Activated CD4-positive, alpha-beta T cell treated with anti-CD3 and anti-CD28 coated beads, Interleukin-2, amount 50 U/mL, for 16 hours (primary cell): ENCODE data around the gene P4HTM.

Source experiments
- DNase-seq: peaks from one replicate; pipeline ENCODE4 v3.0.0-alpha.2; 2020

P4HTM gene

DNA sequence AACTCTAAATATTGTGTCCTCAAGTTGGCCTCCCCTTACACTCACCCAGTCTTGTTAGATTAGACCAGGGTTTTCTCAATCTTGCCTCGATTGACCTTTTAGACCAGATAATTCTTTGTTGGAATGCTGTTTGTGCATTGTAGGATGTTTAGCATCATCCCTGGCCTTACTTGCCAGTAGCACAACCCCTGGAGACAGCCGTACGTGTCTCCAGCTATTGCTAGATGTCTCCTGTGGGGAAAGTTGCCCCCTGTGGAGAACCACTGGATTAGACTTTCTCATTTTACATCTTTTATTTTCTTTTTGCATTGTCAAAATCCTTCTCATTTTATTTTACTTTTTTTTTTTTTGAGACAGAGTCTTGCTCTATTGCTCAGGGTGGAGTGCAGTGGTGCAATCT is 19.4 kb downstream of the P4HTM start:
- no peak for DNase-seq

DNA sequence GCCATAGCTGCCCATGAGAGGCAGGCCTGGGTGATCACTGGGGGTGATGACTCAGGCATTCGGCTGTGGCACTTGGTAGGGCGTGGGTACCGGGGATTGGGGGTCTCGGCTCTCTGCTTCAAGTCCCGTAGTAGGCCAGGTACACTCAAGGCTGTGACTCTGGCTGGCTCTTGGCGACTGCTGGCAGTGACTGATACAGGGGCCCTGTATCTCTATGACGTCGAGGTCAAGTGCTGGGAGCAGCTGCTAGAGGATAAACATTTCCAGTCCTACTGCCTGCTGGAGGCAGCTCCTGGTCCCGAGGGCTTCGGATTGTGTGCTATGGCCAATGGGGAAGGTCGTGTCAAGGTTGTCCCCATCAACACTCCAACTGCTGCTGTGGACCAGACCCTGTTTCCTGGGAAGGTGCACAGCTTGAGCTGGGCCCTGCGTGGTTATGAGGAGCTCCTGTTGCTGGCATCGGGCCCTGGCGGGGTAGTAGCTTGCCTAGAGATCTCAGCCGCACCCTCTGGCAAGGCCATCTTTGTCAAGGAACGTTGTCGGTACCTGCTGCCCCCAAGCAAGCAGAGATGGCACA is 22.5 kb downstream of the P4HTM start:
- no peak for DNase-seq

DNA sequence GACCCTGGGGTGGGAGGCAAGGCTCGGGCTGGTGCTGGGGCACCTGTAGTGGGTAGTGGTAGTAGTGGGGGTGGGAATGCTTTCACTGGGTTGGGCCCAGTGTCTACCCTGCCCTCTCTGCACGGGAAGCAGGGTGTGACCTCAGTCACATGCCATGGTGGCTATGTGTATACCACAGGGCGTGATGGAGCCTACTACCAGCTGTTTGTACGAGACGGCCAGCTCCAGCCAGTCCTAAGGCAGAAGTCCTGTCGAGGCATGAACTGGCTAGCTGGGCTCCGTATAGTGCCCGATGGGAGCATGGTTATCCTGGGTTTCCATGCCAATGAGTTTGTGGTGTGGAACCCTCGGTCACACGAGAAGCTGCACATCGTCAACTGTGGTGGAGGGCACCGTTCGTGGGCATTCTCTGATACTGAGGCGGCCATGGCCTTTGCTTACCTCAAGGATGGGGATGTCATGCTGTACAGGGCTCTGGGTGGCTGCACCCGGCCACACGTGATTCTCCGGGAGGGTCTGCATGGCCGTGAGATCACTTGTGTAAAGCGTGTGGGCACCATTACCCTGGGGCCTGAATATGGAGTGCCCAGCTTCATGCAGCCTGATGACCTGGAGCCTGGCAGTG is 23.2 kb downstream of the P4HTM start:
- DNase-seq: no peak

DNA sequence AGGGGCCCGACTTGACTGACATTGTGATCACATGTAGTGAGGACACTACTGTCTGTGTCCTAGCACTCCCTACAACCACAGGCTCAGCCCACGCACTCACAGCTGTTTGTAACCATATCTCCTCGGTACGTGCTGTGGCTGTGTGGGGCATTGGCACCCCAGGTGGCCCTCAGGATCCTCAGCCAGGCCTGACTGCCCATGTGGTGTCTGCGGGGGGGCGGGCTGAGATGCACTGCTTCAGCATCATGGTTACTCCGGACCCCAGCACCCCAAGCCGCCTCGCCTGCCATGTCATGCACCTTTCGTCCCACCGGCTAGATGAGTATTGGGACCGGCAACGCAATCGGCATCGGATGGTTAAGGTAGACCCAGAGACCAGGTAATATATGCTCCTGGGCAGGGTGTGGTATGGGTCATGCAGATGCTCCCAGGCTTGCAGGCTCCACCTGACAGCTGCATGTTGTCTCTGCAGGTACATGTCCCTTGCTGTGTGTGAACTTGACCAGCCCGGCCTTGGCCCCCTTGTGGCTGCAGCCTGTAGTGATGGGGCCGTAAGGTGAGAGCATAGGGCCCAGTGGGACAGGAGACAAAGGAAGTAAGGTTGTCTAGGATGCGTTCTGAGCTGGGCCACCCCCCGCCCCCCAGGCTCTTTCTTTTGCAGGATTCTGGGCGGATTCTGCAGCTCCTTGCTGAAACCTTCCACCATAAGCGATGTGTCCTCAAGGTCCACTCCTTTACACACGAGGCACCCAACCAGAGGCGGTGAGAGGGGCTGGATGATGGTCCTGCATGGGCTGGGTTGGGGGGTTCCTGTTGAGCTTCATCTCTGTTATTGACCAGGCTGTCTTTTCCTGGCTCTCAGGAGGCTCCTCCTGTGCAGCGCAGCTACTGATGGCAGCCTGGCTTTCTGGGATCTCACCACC is 24.0 kb downstream of the P4HTM start:
- DNase-seq: peak; percentile 56

DNA sequence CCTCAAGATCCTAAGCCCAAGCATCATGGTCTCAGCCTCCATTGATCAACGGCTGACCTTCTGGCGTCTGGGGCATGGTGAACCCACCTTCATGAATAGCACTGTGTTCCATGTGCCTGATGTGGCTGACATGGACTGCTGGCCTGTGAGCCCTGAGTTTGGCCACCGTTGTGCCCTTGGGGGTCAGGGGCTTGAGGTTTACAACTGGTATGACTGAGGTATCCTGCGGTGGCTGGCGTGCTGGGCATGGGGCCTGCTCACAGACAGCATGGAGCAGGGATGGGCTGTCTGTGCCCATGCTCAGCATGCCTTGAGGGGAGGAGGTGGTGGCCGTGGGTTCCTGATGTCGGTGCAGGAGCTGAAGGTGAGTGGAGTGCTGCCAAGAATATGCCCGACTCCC is 25.0 kb downstream of the P4HTM start:
- no peak for DNase-seq

DNA sequence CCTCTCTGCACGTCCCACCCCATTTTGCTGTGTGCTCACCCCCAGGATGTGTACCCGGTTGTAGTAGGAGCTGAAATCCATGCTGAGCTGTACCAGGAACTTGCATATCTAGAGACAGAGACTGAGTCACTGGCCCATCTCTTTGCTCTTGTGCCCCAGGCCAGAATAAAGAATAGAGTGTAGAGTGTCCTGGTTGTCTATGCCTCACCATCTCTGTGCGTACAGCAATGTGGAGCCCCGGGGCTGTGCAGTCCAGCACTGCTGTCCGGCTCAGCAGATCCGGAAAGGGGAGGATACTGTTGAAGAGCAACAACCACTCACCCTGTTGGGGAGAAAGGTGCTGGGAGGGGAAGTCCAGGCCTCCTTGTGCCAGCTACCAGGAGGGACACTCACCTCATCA is 25.7 kb downstream of the P4HTM start:
- DNase-seq: no peak

DNA sequence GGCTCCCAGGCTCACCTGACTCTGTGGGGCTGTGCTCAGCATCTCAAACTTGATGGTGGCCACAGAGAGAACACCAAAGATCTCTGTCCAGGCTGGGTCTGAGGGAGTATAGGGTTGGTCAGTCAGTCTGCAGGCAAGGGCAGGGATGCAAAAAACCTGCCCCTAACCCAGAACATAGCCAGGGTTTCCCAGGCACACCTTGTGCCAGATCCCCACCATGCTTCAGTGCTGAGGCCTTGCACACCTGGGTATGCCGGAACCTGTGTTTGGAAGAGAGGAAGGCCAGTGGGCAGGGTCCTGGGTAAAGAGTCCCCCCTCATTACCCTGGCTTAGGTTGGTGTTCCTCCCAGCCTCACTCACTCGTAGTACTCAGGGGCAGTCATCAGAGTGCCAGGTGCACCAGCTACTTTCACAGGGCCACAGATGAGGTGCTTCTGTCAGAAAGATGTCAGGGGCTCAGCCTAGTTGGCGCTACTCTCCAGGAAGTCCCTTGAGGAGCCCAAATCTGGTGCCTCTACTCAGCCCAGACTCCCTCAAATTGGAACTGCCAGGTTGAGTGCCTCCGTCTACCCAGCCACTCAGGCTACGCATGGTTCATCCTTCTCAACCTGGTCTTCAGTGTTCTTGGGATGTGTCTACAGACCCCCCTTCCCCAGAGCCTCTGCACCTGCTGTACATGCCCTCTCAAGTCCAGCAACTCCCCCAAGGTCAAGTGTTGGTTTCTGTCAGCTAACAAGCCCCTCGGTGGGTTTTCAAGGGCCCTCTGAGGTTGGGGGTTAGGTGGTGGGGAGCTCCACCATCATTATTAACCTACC is 26.6 kb downstream of the P4HTM start:
- no peak for DNase-seq

- no peak for DNase-seq
Measured at GRCh38 chr3:49017229-49017970, 27.4 kb downstream of the P4HTM start.

DNA sequence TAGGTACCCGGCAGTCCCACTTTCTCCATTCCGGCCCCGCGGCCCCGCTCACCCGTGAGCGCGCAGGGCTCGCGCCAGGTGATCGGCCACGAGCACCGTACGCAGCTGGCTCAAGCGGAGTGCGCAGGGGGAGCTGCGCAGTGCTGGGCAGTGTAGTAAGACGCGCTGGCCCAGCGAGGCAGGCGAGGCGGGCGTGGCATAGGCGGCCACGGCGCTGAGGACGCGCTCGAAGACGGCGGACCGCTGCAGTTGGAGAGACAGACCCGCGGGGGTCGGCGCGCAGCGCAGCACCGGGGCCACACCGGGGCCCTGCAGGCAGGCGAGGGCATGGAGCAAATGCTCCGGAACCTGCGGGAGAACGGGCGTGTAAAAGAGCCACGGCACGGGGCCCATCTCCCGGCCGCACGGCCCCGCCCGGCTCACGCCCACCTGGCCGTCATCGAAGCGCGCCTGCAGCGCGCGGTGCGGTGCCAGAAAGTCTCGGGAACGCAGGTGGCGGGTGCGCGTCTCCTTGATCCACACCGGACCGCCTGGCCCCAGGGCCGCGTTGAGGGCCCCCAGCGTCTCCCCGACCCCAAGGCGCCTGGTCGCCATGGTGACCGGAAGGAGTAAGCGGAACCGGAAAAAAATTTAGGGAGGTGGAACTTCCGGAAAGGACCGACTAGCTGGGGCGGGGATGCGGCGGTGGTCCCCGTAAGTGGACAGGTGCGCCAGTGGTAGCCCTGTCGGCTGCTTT is 28.1 kb downstream of the P4HTM start, which contains the start of gene DALRD3:
TSS of gene DALRD3 (minus strand) at position 610 of the 736 bp plus-strand sequence. CDS start at position 594, 16 bp downstream.
- DNase-seq: peak; percentile 76

- no peak for DNase-seq
Measured at GRCh38 chr3:49018707-49019006, 28.6 kb downstream of the P4HTM start.

GRCh38 chr3:49019941-49020329 is 29.9 kb downstream of the P4HTM start:
- no peak for DNase-seq

- DNase-seq: peak; percentile 56
Measured at GRCh38 chr3:49020330-49021212, 30.5 kb downstream of the P4HTM start.

DNA sequence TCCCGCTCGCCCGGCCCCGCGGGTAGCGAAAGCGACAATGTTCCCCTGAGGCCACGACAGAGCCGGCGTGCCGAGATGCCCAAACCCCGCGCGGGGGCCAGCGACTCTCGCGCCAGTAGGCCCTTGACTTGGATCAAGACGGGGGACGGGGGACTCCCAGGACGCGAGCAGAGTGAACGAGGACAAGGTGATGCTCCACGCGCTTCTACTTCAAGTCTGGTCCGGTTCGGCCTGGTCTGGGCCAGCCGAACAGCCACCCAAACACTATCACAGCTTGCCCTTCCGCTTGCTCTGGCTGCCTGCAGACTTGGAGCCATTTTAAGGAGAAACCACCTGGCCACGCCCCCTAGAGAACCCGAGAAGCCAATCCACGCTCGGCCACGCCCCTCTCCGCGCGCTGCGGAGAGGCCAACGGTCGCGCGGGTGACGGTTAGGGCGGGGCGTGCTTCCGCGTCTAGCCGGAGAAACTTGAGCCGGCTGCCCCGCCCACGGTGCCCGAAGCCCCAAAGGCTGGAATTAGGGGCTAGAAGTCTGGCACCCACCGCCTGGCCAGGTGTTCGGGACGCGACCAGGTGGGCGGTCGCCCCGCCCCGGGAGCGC is 31.3 kb downstream of the P4HTM start:
- DNase-seq: peak; percentile 99

DNA sequence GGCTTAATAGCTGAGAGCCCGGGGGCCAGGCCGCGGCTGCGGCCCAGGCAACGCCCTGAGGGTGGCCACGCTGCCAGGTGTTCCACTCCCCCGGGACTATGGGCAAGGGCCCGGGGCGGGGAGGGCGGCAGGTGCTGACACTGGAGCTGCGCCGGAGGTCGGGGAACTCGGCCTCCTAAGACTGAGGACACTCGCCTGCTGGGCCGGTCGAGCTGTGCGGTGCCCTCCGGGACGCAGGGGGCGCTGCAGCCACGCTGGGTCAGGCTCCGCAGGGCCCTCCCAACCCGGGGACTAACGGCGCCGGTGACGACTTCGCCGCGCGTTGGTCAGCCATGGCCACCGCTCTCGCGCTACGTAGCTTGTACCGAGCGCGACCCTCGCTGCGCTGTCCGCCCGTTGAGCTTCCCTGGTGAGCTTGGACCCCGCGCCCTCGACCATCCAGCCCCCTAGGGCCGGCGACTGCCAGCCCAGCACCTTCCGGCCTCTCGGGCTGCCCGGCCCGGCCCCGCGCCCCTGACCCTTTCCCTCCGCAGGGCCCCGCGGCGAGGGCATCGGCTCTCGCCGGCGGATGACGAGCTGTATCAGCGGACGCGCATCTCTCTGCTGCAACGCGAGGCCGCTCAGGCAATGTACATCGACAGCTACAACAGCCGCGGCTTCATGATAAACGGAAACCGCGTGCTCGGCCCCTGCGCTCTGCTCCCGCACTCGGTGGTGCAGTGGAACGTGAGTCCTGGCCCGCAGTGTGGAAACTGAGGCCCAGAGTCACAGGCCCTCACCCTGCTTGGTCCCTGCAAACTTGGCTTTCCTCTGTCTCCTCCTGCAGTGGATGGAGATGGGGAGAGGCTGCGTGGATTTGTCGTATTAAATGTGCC is 32.0 kb downstream of the P4HTM start, which contains the start of gene NDUFAF3:
TSS of gene NDUFAF3 (plus strand) at position 309 of the 875 bp plus-strand sequence. CDS start at position 333, 24 bp downstream.
- peak; percentile 94 for DNase-seq

- DNase-seq: peak; percentile 34
Measured at GRCh38 chr3:49022688-49023171, 32.7 kb downstream of the P4HTM start.

DNA sequence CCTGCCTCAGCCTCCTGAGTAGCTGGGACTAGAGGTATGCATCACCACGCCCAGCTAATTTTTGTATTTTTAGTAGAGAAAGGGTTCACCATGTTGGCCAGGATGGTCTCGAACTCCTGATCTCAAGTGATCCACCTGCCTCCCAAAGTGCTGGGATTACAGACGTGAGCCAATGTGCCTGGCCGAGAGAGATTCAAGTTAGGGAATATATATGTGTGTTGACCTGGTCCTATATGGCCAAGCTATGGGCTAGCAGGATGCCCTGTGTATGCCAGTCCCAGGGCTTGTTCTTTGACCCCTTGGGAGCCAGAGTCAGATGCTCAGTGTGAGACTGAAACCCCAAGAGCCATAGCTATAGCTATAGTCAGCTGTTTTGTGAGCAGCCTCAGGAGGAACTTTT is 33.7 kb downstream of the P4HTM start:
- DNase-seq: no peak

DNA sequence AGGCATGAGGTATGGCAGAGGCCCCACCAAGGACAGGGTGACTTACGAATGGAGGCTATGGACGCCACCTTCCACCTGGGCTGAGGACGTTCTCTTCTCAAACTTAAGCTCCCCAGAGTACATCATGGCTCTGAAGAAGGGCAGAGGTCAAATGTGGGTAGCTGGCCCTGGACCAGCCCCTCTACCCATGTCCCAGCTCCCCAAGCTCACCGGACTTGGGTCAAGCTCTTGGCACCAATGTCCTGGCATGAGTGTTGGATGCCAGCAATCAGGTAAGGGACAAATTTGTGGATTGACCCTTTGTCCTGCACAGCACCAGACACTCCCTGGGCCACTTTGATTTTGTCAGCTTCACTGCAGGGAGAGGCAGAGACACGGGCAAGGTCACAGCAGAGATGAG is 34.4 kb downstream of the P4HTM start:
- DNase-seq: no peak

DNA sequence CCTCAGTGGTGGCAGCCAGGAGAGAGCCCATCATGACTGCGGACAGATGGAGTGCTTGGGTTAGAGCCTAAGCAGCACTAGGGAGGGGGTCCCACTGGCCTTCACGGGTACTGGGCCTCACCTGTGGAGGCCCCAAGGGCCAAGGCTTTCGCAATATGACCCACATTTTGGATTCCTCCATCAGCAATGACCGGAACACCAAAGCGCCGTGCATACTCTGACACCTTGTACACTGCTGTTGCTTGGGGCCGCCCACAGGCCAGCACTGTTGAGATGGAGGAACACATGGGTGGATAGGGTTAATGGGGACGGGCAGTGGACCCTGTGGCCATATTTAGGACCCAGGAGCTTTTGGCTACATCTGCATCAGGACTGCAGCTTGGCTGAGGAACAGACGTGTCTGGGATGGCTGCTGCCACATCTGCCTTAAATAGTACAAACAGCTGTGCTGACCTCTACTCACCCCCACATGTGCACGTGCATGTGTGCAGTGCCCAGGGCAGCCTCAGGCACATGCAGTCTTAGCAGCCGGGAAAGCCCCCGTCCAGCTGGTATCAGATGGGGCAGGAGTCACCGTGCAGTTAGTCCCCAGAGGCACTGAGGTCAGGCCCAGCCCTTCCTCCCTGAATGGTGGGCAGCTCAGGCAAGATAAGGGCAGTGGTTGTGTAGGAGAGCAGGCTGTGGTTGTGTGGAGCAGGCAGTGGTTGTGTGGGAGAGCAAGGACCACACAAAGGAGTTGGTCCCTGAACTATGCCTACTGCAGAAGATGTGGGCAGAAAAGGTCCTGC is 35.2 kb downstream of the P4HTM start:
- DNase-seq: no peak
